Measurements from ENCODE around the gene CYP2J2. TPM values are rescaled to one million over a fixed set of nuclear protein-coding genes. Genes with fewer than 3 reads are reported as not detected.
A peak's percentile ranks its signal among the peaks of the same experiment; 100 is the strongest.
"Not testable (repeated sequence)": the region's sequence is repeated elsewhere in the genome, so short reads cannot be mapped to it uniquely, and the experiment has no call there.

The CYP2J2 gene
- total RNA-seq, result 1 to 10 TPM in 2 of 3 donors, under 1 TPM in 1; 0.52 to 1.3 (median 1.1) TPM

- H3K27me3 Mint-ChIP-seq (ENCODE audit: low read depth), result peaks cover 33% of the 10 kb centered on the region
- DNase-seq (peak; percentile 22), ATAC-seq (peak; percentile 93 to 98)
- H3K4me3 Mint-ChIP-seq, result peak within 1 kb of the TSS; percentile 82
- H3K9me3 Mint-ChIP-seq, result peaks cover 14% of the 10 kb centered on the region
- H3K4me1 Mint-ChIP-seq (ENCODE audit: low read depth), result peaks cover 13% of the 10 kb centered on the region
- H3K36me3 Mint-ChIP-seq (ENCODE audit: insufficient read depth), result peaks cover 3% of the 10 kb centered on the region
Observed at GRCh38 chr1:59926381-59927123, at the start of gene CYP2J2. TSS of gene CYP2J2 (minus strand) at chr1:59926773. CDS start at chr1:59926746, 27 bp downstream.

GRCh38 chr1:59973719-59974118 lies 47.1 kb upstream of the CYP2J2 start:
- Mint-ChIP-seq H3K36me3 (ENCODE audit: insufficient read depth) (no peaks in the 10 kb centered on the region), H3K27me3 (ENCODE audit: low read depth) (peaks cover 23% of the 10 kb centered on the region), H3K9me3 (no peaks in the 10 kb centered on the region), H3K4me1 (ENCODE audit: low read depth) (peaks cover 2% of the 10 kb centered on the region), H3K4me3 (no peak overlapping the region)
- DNase-seq (no peak), ATAC-seq (no peak)

- Mint-ChIP-seq H3K27me3 (ENCODE audit: low read depth) (peaks cover 23% of the 10 kb centered on the region), H3K9me3 (no peaks in the 10 kb centered on the region), H3K4me3 (no peak overlapping the region), H3K4me1 (ENCODE audit: low read depth) (peaks cover 2% of the 10 kb centered on the region), H3K36me3 (ENCODE audit: insufficient read depth) (no peaks in the 10 kb centered on the region)
- DNase-seq (no peak), ATAC-seq (no peak)
Observed at GRCh38 chr1:59972216-59972927, 45.8 kb upstream of the CYP2J2 start.

GRCh38 chr1:59971464-59971911 lies 44.9 kb upstream of the CYP2J2 start:
- H3K27me3 Mint-ChIP-seq (ENCODE audit: low read depth), result peaks cover 19% of the 10 kb centered on the region
- ATAC-seq, result peak; percentile 43 to 46
- H3K9me3 Mint-ChIP-seq, result no peaks in the 10 kb centered on the region
- DNase-seq, result peak; percentile 32
- peaks cover 2% of the 10 kb centered on the region for H3K4me1 Mint-ChIP-seq (ENCODE audit: low read depth)
- no peaks in the 10 kb centered on the region for H3K36me3 Mint-ChIP-seq (ENCODE audit: insufficient read depth)
- H3K4me3 Mint-ChIP-seq, result no peak overlapping the region

GRCh38 chr1:59969542-59970175 lies 43.1 kb upstream of the CYP2J2 start:
- not testable (repeated sequence) for H3K4me1 Mint-ChIP-seq (ENCODE audit: low read depth); H3K4me3 Mint-ChIP-seq; ATAC-seq; DNase-seq; H3K27me3 Mint-ChIP-seq (ENCODE audit: low read depth); H3K9me3 Mint-ChIP-seq; H3K36me3 Mint-ChIP-seq (ENCODE audit: insufficient read depth)

- H3K4me3 Mint-ChIP-seq; H3K9me3 Mint-ChIP-seq; H3K4me1 Mint-ChIP-seq (ENCODE audit: low read depth): not testable (repeated sequence)
Observed at GRCh38 chr1:59968746-59969145, 42.2 kb upstream of the CYP2J2 start.

GRCh38 chr1:59967780-59968179 lies 41.2 kb upstream of the CYP2J2 start:
- Mint-ChIP-seq H3K4me3 (no peak overlapping the region), H3K36me3 (ENCODE audit: insufficient read depth) (no peaks in the 10 kb centered on the region), H3K4me1 (ENCODE audit: low read depth) (peaks cover 2% of the 10 kb centered on the region), H3K9me3 (no peaks in the 10 kb centered on the region), H3K27me3 (ENCODE audit: low read depth) (peaks cover 3% of the 10 kb centered on the region)
- ATAC-seq (no peak), DNase-seq (no peak)

More at GRCh38 chr1:59968746-59969145, 42.2 kb upstream of the CYP2J2 start:
- ATAC-seq; H3K36me3 Mint-ChIP-seq (ENCODE audit: insufficient read depth); DNase-seq; H3K27me3 Mint-ChIP-seq (ENCODE audit: low read depth): not testable (repeated sequence)

GRCh38 chr1:59967141-59967697 lies 40.6 kb upstream of the CYP2J2 start:
- peaks cover 3% of the 10 kb centered on the region for H3K27me3 Mint-ChIP-seq (ENCODE audit: low read depth)
- no peaks in the 10 kb centered on the region for H3K36me3 Mint-ChIP-seq (ENCODE audit: insufficient read depth)
- H3K4me3 Mint-ChIP-seq, result no peak overlapping the region
- peaks cover 2% of the 10 kb centered on the region for H3K4me1 Mint-ChIP-seq (ENCODE audit: low read depth)
- H3K9me3 Mint-ChIP-seq, result no peaks in the 10 kb centered on the region
- no peak for ATAC-seq
- no peak for DNase-seq

GRCh38 chr1:59952065-59952464 lies 25.5 kb upstream of the CYP2J2 start:
- ATAC-seq, result no peak
- Mint-ChIP-seq H3K27me3 (ENCODE audit: low read depth) (peaks cover 3% of the 10 kb centered on the region), H3K4me1 (ENCODE audit: low read depth) (no peaks in the 10 kb centered on the region)

GRCh38 chr1:59949648-59950047 lies 23.1 kb upstream of the CYP2J2 start:
- Mint-ChIP-seq H3K4me1 (ENCODE audit: low read depth) (no peaks in the 10 kb centered on the region), H3K27me3 (ENCODE audit: low read depth) (peaks cover 3% of the 10 kb centered on the region), H3K9me3 (no peaks in the 10 kb centered on the region), H3K36me3 (ENCODE audit: insufficient read depth) (no peaks in the 10 kb centered on the region), H3K4me3 (no peak overlapping the region)
- ATAC-seq (no peak), DNase-seq (no peak)

More at GRCh38 chr1:59952065-59952464, 25.5 kb upstream of the CYP2J2 start:
- Mint-ChIP-seq H3K9me3 (no peaks in the 10 kb centered on the region), H3K4me3 (no peak overlapping the region), H3K36me3 (ENCODE audit: insufficient read depth) (no peaks in the 10 kb centered on the region)
- DNase-seq, result no peak

- no peak for ATAC-seq
- no peaks in the 10 kb centered on the region for H3K36me3 Mint-ChIP-seq (ENCODE audit: insufficient read depth)
- no peak overlapping the region for H3K4me3 Mint-ChIP-seq
- peaks cover 3% of the 10 kb centered on the region for H3K27me3 Mint-ChIP-seq (ENCODE audit: low read depth)
- DNase-seq, result no peak
- H3K4me1 Mint-ChIP-seq (ENCODE audit: low read depth), result no peaks in the 10 kb centered on the region
- H3K9me3 Mint-ChIP-seq, result no peaks in the 10 kb centered on the region
Observed at GRCh38 chr1:59948990-59949389, 22.4 kb upstream of the CYP2J2 start.

GRCh38 chr1:59947047-59947938 lies 20.7 kb upstream of the CYP2J2 start:
- H3K27me3 Mint-ChIP-seq (ENCODE audit: low read depth), result peaks cover 5% of the 10 kb centered on the region
- peak; percentile 66 to 74 for ATAC-seq
- H3K36me3 Mint-ChIP-seq (ENCODE audit: insufficient read depth), result no peaks in the 10 kb centered on the region
- DNase-seq, result peak; percentile 32
- no peaks in the 10 kb centered on the region for H3K9me3 Mint-ChIP-seq
- H3K4me1 Mint-ChIP-seq (ENCODE audit: low read depth), result no peaks in the 10 kb centered on the region
- no peak overlapping the region for H3K4me3 Mint-ChIP-seq

GRCh38 chr1:59945790-59946189 lies 19.2 kb upstream of the CYP2J2 start:
- no peak overlapping the region for H3K4me3 Mint-ChIP-seq
- no peaks in the 10 kb centered on the region for H3K4me1 Mint-ChIP-seq (ENCODE audit: low read depth)
- no peak for ATAC-seq
- H3K27me3 Mint-ChIP-seq (ENCODE audit: low read depth), result peaks cover 5% of the 10 kb centered on the region
- no peak for DNase-seq
- no peaks in the 10 kb centered on the region for H3K36me3 Mint-ChIP-seq (ENCODE audit: insufficient read depth)
- no peaks in the 10 kb centered on the region for H3K9me3 Mint-ChIP-seq
